Epithelial cell of proximal tubule (primary cell): ENCODE results near the gene ATF4. TPM values are rescaled to one million over a fixed set of nuclear protein-coding genes. Genes with fewer than 3 reads are reported as not detected.
A peak's percentile ranks its signal among the peaks of the same experiment; 100 is the strongest.
"Not testable (repeated sequence)": the region's sequence is repeated elsewhere in the genome, so short reads cannot be mapped to it uniquely, and the experiment has no call there.

ENCODE experiments used
- DNase-seq: peaks from one replicate; pipeline ENCODE4 v3.0.0-alpha.2; 2011; ENCODE audit warnings: low read depth
- H3K4me3 ChIP-seq: 2 replicates; pipeline ENCODE4 v1.5.1; 2011; ENCODE audit warnings: low read depth, mild to moderate bottlenecking, low read length
- CTCF ChIP-seq: conservative IDR thresholded peaks from 2 replicates; pipeline ENCODE4 v1.5.1; 2012; ENCODE audit warnings: low read depth, mild to moderate bottlenecking, low read length
- total RNA-seq: library from RNA; depleted of rRNA; stranded (reverse); fragments of >200 nt; gene quantifications from 2 replicates; pipeline ENCODE4 v1.2.3, GENCODE V29; 2015

The ATF4 gene
- total RNA-seq, 1 donor from 2014 or later = 294 TPM

- peak overlapping the region; percentile 100 for H3K4me3 ChIP-seq
- no peak for TF ChIP-seq CTCF
- DNase-seq = no peak
Measured at GRCh38 chr22:39518996-39519680, 1.2 kb upstream of the ATF4 start.

GRCh38 chr22:39519681-39520225 is 609 bp upstream of the ATF4 start:
- H3K4me3 ChIP-seq = peak overlapping the region; percentile 100
- no peak for DNase-seq
- peak; percentile 38 for TF ChIP-seq CTCF

GRCh38 chr22:39521106-39521885 is 934 bp downstream of the ATF4 start:
- peak overlapping the region; percentile 100 for H3K4me3 ChIP-seq
- not testable (repeated sequence) for DNase-seq

- not testable (repeated sequence) for DNase-seq
- peak overlapping the region; percentile 100 for H3K4me3 ChIP-seq
Measured at GRCh38 chr22:39522091-39522490, 1.7 kb downstream of the ATF4 start.

DNA sequence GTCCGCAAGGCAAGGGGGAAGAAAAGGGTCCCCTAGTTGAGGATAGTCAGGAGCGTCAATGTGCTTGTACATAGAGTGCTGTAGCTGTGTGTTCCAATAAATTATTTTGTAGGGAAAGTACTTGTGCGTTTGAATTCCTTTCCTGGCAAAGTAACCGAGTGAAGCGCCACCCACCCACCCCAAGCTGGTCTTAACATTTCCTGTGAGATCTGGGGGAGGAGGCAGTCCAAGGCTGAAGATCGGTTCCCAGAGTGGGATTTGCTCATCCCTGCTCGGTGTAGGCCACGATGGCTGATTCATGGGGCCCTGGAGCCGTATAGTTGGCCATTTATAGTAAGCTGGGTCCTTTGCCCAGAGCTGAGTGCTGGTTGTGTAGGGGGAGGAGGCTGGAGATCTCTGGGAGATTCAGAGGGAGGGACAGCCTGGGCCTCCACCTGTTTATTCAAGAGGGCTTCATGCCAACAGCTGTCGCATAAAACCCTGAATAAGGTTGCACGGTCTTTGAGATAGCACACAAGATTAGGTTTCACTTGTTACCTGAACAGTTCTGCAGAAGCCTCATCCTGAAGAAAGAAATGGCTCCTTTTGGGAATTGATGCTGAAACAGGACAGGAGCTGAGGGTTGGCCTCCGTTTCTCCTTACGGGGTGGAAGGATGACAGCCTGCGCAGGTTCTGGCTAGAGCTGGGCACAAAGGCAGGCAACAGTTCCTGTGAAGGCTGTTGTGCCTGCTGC is 2.4 kb downstream of the ATF4 start:
- TF ChIP-seq CTCF = no peak
- no peak for DNase-seq
- H3K4me3 ChIP-seq = peak overlapping the region; percentile 100

GRCh38 chr22:39524089-39524752 is 3.9 kb downstream of the ATF4 start:
- TF ChIP-seq CTCF = no peak
- DNase-seq = no peak
- no peak overlapping the region for H3K4me3 ChIP-seq

DNA sequence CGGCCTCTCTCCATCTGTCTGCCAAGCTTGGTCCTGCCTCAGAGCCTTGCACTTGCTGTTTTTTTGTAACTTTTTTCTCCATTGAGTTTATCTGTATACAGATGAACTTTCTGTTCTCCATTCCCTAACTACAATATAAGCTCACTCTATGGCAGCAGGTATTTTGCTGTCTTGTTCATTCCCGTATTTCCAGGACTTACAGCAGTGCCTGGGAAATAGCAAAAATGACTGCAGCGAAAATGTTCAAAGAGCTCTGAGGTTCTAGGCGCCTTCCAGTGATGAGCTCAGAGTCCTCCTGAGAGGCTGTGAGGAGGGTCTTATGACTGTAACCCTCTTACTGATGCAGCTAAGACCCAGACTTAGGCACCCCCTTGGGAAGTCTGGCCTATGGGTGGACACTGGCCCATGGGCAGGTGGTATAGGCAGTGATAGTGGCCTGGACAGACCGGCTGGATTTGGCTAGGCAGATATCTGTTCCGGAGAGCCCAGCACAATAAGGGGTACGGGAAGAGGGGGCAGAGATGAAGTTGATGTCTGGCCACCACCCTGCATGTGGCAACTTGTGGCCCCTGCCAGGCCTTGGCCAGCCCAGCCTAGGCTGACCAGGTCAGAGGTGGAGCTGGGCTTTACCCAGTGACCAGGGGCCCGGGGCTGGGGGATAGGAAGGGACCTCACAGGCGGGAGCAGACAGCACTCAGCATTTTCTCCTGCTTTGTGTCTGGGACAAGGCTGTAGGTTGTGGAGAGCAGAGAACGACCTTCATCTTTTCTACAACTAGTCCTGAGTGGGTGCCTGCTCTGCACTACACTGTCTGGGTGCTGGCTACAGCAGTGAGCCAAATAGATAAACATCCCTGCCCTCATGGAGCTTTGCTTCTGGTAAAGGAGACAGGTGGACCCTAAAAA is 4.6 kb downstream of the ATF4 start:
- H3K4me3 ChIP-seq = no peak overlapping the region
- TF ChIP-seq CTCF = no peak
- no peak for DNase-seq
